ENCODE data around the gene TM9SF4.

- TF ChIP-seq RARB (CRISPR knock-in tag; IDR thresholded peaks at IDR 0.05) (no peak), ISL1 (CRISPR knock-in tag; IDR thresholded peaks at IDR 0.05) (no peak), ZC3H10 (CRISPR knock-in tag; IDR thresholded peaks at IDR 0.05) (no peak), CSDC2 (CRISPR knock-in tag; IDR thresholded peaks at IDR 0.05) (no peak), PATZ1 (CRISPR knock-in tag; IDR thresholded peaks at IDR 0.05; ENCODE audit: borderline replicate concordance) (no peak), TOX (CRISPR knock-in tag; IDR thresholded peaks at IDR 0.05; ENCODE audit: borderline replicate concordance) (no peak), ESRRG (CRISPR knock-in tag; IDR thresholded peaks at IDR 0.05) (no peak), ZNF8 (CRISPR knock-in tag; IDR thresholded peaks at IDR 0.05) (no peak), OSR1 (CRISPR knock-in tag; IDR thresholded peaks at IDR 0.05) (no peak), GLIS3 (CRISPR knock-in tag; IDR thresholded peaks at IDR 0.05) (no peak), POU6F1 (CRISPR knock-in tag; IDR thresholded peaks at IDR 0.05; ENCODE audit: borderline replicate concordance, low read depth) (no peak), PPARA (CRISPR knock-in tag; IDR thresholded peaks at IDR 0.05; ENCODE audit: borderline replicate concordance) (no peak), TCF4 (CRISPR knock-in tag; IDR thresholded peaks at IDR 0.05; ENCODE audit: borderline replicate concordance) (no peak)
Measured at GRCh38 chr20:32064667-32065066, 44.8 kb upstream of the TM9SF4 start.
